Measurements from ENCODE around the gene GNA15.
A peak's percentile ranks its signal among the peaks of the same experiment; 100 is the strongest.

GNA15 gene

GRCh38 chr19:3106509-3107141 is 29.2 kb upstream of the GNA15 start:
- no peak for DNase-seq (ENCODE audit: low read depth in 2 of 2)

DNA sequence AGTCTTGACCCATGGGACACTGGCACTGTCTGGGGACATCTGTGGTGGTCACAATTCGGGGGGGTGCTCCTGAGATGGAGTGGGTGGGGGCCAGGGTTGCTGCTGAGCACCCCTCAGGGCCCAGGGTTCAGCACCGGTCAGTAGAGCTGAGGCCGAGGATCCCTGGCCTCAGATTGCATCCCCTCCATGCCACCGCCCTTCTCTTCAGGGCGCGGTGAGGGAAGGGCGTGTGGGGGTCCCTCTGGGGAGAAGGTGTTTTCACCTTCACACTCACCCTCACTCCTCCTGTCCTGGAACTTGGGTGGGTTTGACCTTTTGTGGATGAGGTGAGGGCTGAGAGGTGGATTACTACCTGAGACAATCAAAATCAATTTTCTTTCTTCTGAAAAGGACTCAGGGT is 28.2 kb upstream of the GNA15 start:
- no peak for DNase-seq (ENCODE audit: low read depth in 2 of 2)

- DNase-seq (ENCODE audit: low read depth in 2 of 2): peak; percentile 55 to 57
Observed at GRCh38 chr19:3108775-3109174, 27.1 kb upstream of the GNA15 start.

DNA sequence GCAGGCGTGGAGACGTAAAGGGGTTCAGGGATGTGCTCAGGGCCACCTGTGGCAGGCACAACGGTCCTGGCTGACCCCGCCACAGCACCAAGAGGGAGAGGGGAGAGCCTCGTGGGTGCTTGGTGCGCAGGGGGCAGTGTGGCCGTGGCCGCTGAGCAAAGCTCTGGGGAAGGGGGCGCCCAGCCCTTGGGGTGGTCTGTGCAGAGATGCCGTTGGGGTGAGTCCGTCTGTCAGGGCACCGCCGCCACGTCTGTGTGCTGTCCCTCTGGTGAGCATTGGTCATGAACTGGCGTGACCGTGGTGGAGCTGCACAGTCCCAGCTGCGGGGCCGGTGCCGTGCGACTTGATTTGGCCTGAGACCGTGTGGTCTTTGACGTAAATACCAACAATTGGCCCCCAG is 26.3 kb upstream of the GNA15 start:
- DNase-seq (ENCODE audit: low read depth in 2 of 2): no peak

- DNase-seq (ENCODE audit: low read depth in 2 of 2): no peak
Observed at GRCh38 chr19:3110126-3110825, 25.6 kb upstream of the GNA15 start.

GRCh38 chr19:3111586-3112247 is 24.1 kb upstream of the GNA15 start:
- no peak for DNase-seq (ENCODE audit: low read depth in 2 of 2)

DNA sequence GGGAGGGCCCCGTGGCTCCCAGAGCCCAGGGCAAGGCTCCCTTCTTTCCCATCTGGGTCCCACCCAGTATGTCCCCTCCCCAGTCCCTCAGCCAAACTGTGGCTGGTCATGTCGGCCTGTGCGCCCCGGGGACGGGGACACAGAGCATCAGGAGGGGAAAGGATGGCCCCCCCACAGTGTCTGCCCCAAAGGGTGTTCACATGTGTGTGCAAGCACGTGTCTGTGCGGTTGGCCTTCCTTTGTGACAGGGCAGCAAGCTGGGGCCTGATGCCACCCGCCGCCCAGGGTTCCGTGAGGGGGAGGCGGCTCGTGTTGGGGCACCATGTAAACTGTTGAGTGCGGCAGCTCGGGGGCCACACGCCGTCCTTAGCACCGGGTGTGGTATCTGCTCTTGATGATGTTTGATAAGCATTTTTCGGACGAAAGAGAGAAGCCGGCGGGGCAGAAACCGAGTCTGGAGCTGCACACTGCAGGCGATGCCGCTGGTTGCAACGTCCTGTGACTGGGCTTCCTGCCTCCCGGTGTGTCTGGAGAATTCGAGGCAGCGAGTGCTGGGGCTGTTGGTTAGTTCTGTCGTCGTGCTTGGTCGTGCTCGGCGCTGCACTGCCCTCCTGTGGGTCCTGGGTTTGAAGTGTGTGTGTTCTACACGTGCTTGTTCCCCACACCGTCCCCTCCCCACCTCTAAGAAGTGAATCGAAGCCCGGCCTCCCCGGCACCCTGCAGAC is 23.3 kb upstream of the GNA15 start:
- DNase-seq (ENCODE audit: low read depth in 2 of 2): no peak

DNA sequence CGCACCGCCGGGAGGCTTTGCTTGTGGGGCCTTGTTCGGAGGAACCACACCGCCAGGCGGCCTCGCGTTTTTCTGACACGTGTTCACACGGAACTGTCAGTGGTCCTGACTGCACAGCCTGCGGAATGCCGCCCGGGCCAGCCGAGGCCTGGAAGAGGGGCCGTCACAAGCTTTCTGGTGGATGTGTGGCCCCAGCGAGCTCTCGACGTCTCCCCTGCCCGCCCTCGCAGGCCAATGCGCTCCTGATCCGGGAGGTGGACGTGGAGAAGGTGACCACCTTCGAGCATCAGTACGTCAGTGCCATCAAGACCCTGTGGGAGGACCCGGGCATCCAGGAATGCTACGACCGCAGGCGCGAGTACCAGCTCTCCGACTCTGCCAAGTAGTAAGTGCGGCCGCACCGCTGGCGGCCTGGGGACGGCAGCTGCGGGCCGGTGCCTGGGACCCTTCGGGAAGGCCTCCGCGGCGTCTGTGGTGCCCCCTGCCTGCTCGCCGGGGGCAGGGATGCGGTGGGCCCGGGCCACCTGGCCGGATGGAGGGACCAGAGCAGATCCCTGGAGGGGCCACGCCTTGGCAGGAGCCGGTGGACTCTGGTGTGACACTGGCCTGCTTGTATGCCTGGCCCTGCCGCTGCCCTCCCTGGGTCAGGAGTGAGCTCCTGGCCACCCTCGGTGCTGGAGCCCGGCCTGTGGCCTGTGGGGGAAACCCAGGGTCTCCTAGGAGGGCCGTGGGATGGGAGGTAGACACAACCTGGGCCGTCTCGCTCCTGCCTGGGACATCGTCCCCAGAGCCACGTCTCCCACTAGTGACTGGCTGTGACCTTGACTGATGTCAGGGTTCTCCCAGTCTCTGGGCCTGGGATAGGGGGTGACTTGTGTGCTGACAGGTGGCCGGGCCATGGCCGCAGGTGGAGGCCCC is 22.5 kb upstream of the GNA15 start:
- DNase-seq (ENCODE audit: low read depth in 2 of 2): no peak

- DNase-seq (ENCODE audit: low read depth in 2 of 2): no peak
Observed at GRCh38 chr19:3114018-3114726, 21.7 kb upstream of the GNA15 start.

DNA sequence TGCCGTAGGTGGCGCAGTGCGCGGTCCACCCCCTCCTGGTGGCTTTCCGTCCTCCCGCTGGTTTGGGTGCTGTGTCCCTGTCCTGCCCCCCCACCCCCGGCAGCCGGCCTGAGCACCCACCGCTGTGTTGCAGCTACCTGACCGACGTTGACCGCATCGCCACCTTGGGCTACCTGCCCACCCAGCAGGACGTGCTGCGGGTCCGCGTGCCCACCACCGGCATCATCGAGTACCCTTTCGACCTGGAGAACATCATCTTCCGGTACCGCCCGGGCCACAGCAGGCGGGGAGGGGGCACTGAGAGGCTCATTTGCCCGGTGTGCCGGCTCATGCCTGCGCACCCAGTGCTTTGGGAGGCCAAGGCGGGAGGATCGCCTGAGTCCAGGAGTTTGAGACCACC is 21.0 kb upstream of the GNA15 start:
- DNase-seq (ENCODE audit: low read depth in 2 of 2): no peak

GRCh38 chr19:3115411-3115810 is 20.4 kb upstream of the GNA15 start:
- no peak for DNase-seq (ENCODE audit: low read depth in 2 of 2)

DNA sequence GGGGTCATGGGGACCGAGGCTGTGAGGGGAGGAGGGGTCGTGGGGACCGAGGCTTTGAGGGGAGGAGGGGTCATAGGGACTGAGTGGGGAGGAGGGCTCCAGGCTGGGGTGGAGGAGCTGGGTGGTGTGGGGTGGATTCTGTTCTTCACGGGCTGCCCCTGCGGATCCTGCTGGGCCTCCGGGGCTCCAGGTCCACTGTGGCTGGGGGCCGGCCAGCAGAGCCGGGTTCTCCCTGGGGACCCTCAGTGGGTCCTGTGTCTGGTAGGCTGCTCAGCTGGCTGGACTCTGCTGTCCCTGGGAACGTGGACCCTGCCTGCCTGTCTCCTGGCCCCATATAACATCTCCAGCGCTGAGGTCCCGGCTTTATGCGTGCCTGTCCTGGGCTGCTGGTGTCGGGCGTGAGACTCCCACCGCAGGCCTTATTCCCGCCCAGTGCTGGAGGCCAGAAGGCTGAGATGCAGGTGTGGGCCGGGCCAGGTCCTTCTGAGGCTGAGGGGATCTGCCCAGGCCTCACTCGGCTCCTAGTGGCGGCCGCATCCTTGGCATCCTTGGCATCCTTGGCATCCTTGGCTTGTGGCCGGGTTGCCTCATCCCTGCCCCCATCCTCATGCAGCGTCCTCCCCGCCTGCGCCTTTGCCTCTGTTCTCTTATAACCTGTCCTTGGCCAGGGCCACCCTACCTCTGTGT is 19.8 kb upstream of the GNA15 start:
- no peak for DNase-seq (ENCODE audit: low read depth in 2 of 2)

DNA sequence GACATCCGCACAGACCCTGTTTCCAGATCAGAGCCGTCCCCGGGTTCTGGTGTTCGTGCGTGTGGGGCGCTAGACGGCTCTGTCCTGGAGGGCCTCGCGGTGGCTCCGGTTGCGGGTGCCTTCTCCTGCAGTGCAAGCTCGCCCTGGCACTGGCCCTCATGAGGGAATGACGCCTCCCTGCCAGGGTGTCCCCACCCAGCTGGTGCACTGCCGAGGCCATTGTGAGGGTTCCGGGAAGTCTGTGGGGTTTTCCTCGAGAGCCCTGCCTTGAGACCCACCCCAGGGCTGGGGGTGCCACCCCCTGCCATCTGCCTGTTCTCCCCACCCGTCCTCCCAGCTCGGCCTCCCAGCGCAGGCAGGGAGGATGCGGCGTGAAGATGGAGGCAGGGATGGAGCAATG is 19.2 kb upstream of the GNA15 start:
- no peak for DNase-seq (ENCODE audit: low read depth in 2 of 2)

DNA sequence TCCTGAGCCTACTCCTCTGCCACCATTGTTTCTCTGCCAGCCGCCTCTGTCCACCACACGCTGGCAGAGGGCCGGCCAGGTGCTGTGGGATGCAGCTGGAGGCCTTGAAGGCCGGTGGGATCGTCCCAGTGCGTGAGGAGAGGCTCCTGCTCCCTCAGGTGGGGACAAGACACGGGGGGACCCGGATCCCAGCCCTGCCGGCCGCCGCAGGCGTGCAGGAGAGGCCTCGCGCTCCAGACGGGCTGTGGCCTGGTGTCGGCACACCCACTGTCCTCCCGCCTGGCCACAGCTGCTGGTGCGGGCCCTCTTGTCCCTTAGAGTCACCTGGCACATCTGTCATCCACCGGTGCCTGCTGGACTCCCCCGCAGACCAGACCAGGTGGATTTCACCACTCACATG is 18.1 kb upstream of the GNA15 start:
- no peak for DNase-seq (ENCODE audit: low read depth in 2 of 2)

DNA sequence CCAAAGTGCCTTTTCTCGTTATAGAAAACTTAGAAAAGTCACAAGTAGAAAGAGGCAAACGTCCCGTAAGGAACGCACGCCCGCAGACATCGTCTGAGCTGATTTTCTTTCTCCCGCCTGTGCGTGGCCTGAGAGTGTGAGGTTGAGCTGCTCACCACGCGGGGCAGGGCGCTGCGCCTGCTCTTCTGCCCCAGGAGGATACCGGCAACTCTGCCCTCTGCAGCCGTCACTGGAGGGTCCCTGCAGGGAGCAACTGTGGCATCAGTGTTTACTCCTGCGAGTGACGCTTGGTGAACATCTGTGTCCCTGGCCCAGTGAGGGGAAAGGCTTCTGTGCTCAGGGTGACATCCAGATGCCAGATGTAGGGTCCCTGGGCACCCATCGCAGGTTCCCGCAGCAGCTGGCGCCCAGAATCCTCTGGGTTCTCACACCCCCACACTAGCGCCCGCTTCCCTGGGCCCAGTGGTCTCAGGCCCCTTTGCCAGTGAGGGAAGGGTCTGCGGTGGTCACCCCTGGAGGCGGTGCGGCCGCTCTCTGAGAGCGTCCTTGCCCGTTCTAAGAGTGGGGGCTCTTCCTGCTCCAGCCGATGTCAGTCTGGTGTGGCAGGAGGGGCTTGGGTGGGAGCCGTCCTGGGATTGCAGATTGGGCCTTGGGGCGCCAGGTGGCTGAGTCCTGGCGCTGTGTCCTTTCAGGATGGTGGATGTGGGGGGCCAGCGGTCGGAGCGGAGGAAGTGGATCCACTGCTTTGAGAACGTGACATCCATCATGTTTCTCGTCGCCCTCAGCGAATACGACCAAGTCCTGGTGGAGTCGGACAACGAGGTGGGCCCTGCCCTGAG is 17.4 kb upstream of the GNA15 start:
- no peak for DNase-seq (ENCODE audit: low read depth in 2 of 2)

DNA sequence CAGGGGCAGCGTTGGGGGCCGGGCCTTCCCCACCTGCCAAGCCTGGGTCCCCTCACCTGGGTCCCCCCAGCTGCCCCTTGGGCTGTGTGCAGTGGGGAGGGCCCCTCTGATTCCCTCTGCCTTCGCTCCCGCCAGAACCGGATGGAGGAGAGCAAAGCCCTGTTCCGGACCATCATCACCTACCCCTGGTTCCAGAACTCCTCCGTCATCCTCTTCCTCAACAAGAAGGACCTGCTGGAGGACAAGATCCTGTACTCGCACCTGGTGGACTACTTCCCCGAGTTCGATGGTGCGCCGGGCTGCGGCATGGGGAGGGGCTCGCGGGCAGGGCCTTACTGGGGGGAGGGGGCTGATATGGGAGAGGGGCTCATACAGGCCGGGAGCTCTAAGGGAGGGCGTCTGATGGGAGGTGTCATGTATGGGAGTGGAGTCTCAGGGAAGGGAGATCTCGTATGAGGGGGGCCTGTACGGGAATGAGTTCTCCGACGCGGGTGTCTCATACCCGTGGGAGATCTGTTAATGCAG is 16.7 kb upstream of the GNA15 start:
- DNase-seq (ENCODE audit: low read depth in 2 of 2): no peak

GRCh38 chr19:3119693-3120380 is 16.0 kb upstream of the GNA15 start:
- no peak for DNase-seq (ENCODE audit: low read depth in 2 of 2)

DNA sequence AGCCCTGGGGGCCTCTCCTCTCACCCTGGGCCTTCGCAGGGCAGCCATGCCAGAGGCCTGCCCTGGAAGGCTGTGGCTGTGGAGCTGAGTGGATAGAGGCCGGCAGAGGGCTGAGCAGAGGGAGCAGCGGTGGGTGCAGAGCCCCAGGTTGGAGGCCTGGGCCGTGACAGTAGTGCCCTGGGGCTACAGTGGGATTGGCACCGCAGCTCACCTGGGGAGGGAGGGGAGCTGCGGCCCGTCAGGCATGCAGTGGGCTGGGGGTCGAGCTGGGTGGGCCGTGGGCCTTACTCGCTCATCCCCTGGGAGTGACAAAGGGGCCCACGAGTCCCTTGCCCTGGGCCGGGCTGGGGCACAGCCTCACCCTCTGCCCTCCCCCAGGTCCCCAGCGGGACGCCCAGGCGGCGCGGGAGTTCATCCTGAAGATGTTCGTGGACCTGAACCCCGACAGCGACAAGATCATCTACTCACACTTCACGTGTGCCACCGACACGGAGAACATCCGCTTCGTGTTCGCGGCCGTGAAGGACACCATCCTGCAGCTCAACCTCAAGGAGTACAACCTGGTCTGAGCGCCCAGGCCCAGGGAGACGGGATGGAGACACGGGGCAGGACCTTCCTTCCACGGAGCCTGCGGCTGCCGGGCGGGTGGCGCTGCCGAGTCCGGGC is 15.1 kb upstream of the GNA15 start:
- DNase-seq (ENCODE audit: low read depth in 2 of 2): no peak

All from activated CD8-positive, alpha-beta memory T cell treated with anti-CD3 and anti-CD28 coated beads for 4 hours (primary cell).